ENCODE measurements around the gene SGSM2. TPM values are rescaled to one million over a fixed set of nuclear protein-coding genes. Genes with fewer than 3 reads are reported as not detected.

The SGSM2 gene, protein sequence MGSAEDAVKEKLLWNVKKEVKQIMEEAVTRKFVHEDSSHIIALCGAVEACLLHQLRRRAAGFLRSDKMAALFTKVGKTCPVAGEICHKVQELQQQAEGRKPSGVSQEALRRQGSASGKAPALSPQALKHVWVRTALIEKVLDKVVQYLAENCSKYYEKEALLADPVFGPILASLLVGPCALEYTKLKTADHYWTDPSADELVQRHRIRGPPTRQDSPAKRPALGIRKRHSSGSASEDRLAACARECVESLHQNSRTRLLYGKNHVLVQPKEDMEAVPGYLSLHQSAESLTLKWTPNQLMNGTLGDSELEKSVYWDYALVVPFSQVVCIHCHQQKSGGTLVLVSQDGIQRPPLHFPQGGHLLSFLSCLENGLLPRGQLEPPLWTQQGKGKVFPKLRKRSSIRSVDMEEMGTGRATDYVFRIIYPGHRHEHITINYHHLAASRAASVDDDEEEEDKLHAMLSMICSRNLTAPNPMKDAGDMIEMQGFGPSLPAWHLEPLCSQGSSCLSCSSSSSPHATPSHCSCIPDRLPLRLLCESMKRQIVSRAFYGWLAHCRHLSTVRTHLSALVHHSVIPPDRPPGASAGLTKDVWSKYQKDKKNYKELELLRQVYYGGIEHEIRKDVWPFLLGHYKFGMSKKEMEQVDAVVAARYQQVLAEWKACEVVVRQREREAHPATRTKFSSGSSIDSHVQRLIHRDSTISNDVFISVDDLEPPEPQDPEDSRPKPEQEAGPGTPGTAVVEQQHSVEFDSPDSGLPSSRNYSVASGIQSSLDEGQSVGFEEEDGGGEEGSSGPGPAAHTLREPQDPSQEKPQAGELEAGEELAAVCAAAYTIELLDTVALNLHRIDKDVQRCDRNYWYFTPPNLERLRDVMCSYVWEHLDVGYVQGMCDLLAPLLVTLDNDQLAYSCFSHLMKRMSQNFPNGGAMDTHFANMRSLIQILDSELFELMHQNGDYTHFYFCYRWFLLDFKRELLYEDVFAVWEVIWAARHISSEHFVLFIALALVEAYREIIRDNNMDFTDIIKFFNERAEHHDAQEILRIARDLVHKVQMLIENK
- total RNA-seq: 23.3 and 26.0 TPM in 2 replicates

DNA sequence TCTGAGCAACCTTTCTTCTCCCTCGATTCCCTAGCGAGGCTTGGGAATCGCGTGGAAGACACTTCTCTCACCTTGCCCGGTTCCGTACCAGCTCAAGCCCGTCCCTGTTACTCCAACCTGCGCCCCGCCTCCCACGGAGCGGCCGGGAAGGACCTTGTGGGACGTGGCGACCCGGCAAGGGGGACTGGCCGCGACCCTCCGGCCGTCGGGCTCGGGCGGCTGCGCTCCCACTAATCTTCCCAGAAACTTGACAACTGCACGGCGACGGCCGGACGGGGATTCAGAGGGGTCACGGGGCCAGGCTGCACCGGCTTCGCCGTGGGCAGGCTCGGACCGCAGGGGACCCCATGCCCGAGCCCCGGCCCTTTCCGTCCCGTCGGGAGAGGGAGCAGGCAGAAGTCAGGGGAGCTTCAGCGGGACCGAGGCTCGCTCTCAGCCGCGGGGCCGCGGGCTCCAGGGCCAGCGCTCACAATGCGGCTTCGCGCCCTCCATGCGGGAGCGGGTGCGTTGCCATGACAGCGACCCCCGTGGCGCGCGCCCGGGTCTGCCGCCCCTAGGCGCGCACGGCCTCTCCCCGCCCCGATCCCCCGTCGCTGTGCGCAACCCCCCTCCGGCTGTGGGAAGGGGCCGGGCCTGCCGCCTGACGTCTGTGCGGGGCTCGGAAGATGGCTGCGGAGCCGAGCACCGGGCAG is at the start of gene SGSM2:
TSS of gene SGSM2 (plus strand) at position 650 of the 692 bp plus-strand sequence. CDS start 188 bp downstream, outside the sequence.

DNA sequence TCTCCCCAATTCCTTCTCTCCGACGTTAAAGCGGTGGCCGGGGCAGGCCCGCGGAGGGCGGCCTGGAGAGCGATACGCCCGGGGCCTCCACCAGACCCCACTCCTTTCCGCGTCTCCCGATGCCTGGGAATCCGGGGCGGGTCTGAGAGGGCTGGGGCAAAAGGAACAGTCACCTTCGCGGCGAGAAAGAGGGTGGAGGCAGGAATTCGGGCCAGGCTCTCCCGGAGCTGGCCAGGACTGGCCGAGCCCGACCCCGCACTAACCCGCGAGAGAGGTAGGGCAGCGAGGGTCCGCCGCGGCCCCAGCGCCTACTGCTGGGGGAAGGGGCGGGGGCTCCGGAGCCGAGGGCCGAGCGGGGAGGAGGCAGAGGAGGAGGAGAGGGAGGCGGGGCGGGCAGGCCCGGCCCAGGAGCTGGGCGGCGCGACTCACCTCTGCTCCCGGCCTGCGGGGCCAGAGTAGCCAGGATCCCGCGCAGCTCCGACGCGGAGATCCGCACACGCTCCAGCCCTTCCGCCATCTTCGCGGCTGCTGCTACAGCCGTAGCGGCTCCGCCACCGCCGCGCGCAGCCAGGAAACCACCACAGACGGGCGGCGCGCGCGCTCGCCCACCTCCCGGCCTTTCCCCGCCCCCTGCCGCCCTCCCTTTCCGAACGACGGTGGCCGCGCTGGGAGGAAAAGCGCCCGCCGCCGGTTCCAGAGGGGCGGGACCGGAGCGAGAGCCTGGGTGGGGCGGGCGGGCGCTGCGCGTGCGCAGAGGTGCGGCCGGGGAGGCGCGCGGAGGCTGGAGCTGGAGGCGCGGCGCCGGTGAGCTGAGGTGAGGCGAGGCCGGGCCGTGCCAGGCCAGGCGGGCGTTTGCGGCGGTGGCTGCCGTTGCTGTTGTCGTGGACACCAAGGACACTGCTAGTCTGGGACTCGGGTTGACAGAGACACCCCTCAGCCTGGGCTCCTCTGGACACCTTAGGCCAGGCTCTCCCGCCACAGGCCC is 33.8 kb upstream of the SGSM2 start, which contains the start of the genes SMG6 and SRR:
TSS of gene SMG6 (minus strand) at position 582 of the 985 bp plus-strand sequence. CDS start at position 517, 65 bp downstream.
TSS of gene SRR (plus strand) at position 747 of the 985 bp plus-strand sequence. CDS start 11,611 bp downstream, outside the sequence.

DNA sequence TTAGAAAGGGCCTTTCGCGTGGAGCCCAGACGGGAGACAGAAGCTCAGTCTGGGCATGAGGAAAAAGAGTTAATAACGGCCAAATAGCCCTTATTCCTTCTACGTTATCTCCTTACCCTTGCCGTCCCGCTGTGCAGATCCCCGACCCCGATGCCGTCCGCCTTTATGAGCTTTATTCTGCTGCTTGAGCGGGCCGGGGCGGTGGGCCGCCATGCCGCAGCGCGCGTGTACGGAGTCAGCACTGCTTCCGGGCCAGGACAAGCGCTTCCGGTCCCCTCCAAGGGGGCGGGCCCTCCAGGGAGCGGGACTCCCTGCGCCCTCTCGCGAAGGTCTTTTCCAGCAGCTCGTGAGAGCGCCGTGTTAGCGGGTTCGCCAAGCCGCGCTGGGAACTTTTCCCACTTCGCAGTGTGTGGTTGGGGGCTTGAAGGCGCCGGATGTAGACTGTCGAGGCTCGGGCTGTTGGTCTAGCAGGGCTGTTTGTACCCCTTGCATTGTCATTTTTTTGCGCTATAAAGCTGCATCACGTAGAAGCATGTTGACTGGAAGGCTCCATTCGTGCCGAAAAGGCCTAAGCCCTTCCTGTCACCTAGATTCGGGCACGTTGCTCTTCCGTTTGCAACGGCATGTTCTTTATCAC is 968 bp upstream of the SGSM2 start, which contains the start of gene TSR1:
TSS of gene TSR1 (minus strand) at position 243 of the 637 bp plus-strand sequence. CDS start at position 213, 30 bp downstream.

DNA sequence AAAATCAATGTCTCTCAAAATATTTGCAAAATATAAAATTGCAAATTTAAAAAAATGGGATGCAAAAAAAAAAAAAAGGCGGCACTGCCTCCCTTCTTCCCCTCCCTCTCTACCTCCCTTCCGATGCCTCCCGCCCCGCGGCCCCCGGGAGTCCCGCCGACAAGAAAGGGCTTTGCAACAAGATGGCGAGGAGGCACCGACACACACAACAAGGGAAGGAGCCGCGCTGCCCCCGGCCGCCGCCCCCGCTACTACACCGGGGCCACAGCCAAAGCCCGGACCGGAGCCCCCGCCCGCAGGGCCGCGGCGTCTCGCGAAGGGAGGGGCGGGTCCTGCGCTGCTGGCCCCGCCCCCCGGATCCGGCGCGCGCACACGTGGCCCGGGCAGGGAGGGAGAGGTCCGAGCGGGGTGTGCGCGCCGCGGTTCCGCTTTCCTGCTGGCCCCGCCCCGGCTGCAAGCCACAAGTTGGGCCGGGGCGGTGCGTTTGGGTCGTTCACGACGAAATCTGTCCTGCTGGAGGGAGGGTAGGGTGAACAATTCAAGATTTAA is 63.6 kb downstream of the SGSM2 start, which contains the start of gene MNT:
TSS of gene MNT (minus strand) at position 184 of the 549 bp plus-strand sequence. CDS start 348 bp downstream, outside the sequence.

Other genes starting within 250 kb of the SGSM2 start
- 19.7 and 26.0 TPM in 2 replicates for gene SMG6, start 33.7 kb upstream of the SGSM2 start, total RNA-seq
- gene SRR, start 33.6 kb upstream of the SGSM2 start, total RNA-seq: 13.2 and 17.8 TPM in 2 replicates
- 62.2 and 77.6 TPM in 2 replicates for gene TSR1, start 1.0 kb upstream of the SGSM2 start, total RNA-seq
- gene MNT, start 63.6 kb downstream of the SGSM2 start, total RNA-seq: 8.6 and 14.8 TPM in 2 replicates
- gene METTL16, start 174.4 kb downstream of the SGSM2 start, total RNA-seq: 23.1 and 52.7 TPM in 2 replicates

Data from airway epithelial cell (primary cell).